Keratinocyte (primary cell): ENCODE data around the gene IFT25. TPM values are rescaled to one million over a fixed set of nuclear protein-coding genes. Genes with fewer than 3 reads are reported as not detected.

Experiments used
- DNase-seq: peaks from one replicate; pipeline ENCODE4 v3.0.0-alpha.2; 2011; ENCODE audit warnings: low read depth, missing footprints, low spot score
- FAIRE-seq: peaks from 2 replicates; lab custom pipeline; 2011; peaks lifted over from hg19 to GRCh38; lab: Jason Lieb, UNC
- H2AFZ ChIP-seq: 2 replicates; pipeline ENCODE4 v1.6.0; 2012; ENCODE audit warnings: low read length, control low read depth, inconsistent platforms; ENCODE audit not compliant: control insufficient read depth
- H3K27ac ChIP-seq: 2 replicates; pipeline ENCODE4 v1.5.1; 2011; ENCODE audit warnings: low read length; ENCODE audit not compliant: control insufficient read depth, insufficient read depth
- H3K27me3 ChIP-seq: 3 replicates; pipeline ENCODE4 v1.6.0; 2011; ENCODE audit warnings: low read length; ENCODE audit not compliant: control insufficient read depth, insufficient read depth; ENCODE audit errors: extremely low read depth
- H3K36me3 ChIP-seq, 2 experiments: 2 replicates in 1 of 2; 3 replicates in 1 of 2; pipeline ENCODE4 v1.5.1; 2011; ENCODE audit warnings: low read length in 2 of 2, mild to moderate bottlenecking in 1 of 2; ENCODE audit not compliant: control insufficient read depth in 2 of 2, insufficient read depth in 2 of 2; ENCODE audit errors: extremely low read depth in 1 of 2
- H3K4me1 ChIP-seq: 3 replicates; pipeline ENCODE4 v1.5.1; 2011; ENCODE audit warnings: low read length; ENCODE audit not compliant: control insufficient read depth, insufficient read depth; ENCODE audit errors: extremely low read depth
- H3K4me2 ChIP-seq: 3 replicates; pipeline ENCODE4 v1.6.0; 2011; ENCODE audit warnings: low read depth, low read length; ENCODE audit not compliant: control insufficient read depth, insufficient read depth; ENCODE audit errors: extremely low read depth
- H3K4me3 ChIP-seq, 3 experiments: fragments of 200-600 bp in 1 of 3; sonication (generic) in 1 of 3; 2 replicates in 2 of 3; 3 replicates in 1 of 3; pipeline ENCODE4 v1.5.1; 2011 to 2016; ENCODE audit warnings: low read length in 3 of 3, mild to moderate bottlenecking in 3 of 3, control low read depth in 2 of 3, inconsistent platforms in 1 of 3, low read depth in 1 of 3, mixed read lengths in 1 of 3, mixed run types in 1 of 3, moderate library complexity in 1 of 3; ENCODE audit not compliant: control insufficient read depth in 2 of 3, insufficient read depth in 2 of 3; ENCODE audit errors: extremely low read depth in 1 of 3
- H3K79me2 ChIP-seq: 2 replicates; pipeline ENCODE4 v1.6.0; 2012; ENCODE audit warnings: low read length; ENCODE audit not compliant: control insufficient read depth, insufficient read depth
- H3K9ac ChIP-seq: 3 replicates; pipeline ENCODE4 v1.6.0; 2011; ENCODE audit warnings: low read length; ENCODE audit not compliant: control insufficient read depth, insufficient read depth; ENCODE audit errors: extremely low read depth
- H3K9me1 ChIP-seq: 3 replicates; pipeline ENCODE4 v1.6.0; 2011; ENCODE audit warnings: low read length; ENCODE audit not compliant: control insufficient read depth, insufficient read depth; ENCODE audit errors: extremely low read depth
- H3K9me3 ChIP-seq: 2 replicates; pipeline ENCODE4 v1.5.1; 2012; ENCODE audit warnings: low read depth, low read length; ENCODE audit not compliant: control insufficient read depth
- H4K20me1 ChIP-seq: 3 replicates; pipeline ENCODE4 v1.6.0; 2011; ENCODE audit warnings: low read length; ENCODE audit not compliant: control insufficient read depth, insufficient read depth; ENCODE audit errors: extremely low read depth
- EZH2 ChIP-seq: IDR thresholded peaks from one replicate; pipeline ENCODE4 v1.6.1; 2012; ENCODE audit warnings: inconsistent platforms, mild to moderate bottlenecking, low read length, moderate library complexity
- dilution Hi-C: fragments of 300-500 bp; cut with MboI; formaldehyde crosslinking; loops from one replicate; pipeline ENCODE4 v1.7.0; 2020; ENCODE audit warnings: low sequenced_read_pairs; ENCODE audit not compliant: extremely low pct_ligation_motif_present
- polyA plus RNA-seq, 5 experiments: library from polyadenylated mRNA; depleted of rRNA in 3 of 5; stranded (reverse) in 3 of 5; stranded (forward) in 1 of 5; unstranded in 1 of 5; fragments of >200 nt; gene quantifications; 1 replicate in 1 of 5; 2 replicates in 3 of 5; 3 replicates in 1 of 5; pipeline versions ENCODE4 v1.2.1 to v1.2.3, GENCODE V29; 2011 to 2012; ENCODE audit warnings: missing spikeins in 2 of 5, low read depth in 1 of 5, low replicate concordance in 1 of 5

Gene IFT25
- polyA plus RNA-seq, 1 donor (not counting 4 experiments of a cell fraction or from before 2014, with no cell fraction given) = 64.3 TPM

GRCh38 chr1:53871773-53872484, 73.6 kb downstream of the IFT25 start:
- H2AFZ ChIP-seq = no peak overlapping the region
- no peak for DNase-seq
- H3K79me2 ChIP-seq = no peaks in the 10 kb centered on the region
- H3K27me3 ChIP-seq = no peaks in the 10 kb centered on the region
- no peaks in the 10 kb centered on the region for H3K4me1 ChIP-seq
- no peak overlapping the region for H3K9ac ChIP-seq
- H3K9me1 ChIP-seq = no peaks in the 10 kb centered on the region
- no peaks in the 10 kb centered on the region for H4K20me1 ChIP-seq
- no peak overlapping the region for H3K4me2 ChIP-seq
- no peak for FAIRE-seq
- H3K4me3 ChIP-seq = no peak overlapping the region
- dilution Hi-C loops = no loop called here
- H3K36me3 ChIP-seq = peaks cover 0 to 10% of the 10 kb centered on the region in 2 experiments
- H3K9me3 ChIP-seq = no peaks in the 10 kb centered on the region
- H3K27ac ChIP-seq = no peak overlapping the region
- TF ChIP-seq EZH2 = no peak

Other genes starting within 250 kb of the IFT25 start
- not detected in 3 replicates for gene GLIS1, start 206.5 kb downstream of the IFT25 start, polyA plus RNA-seq
- 24.5 to 36.1 TPM (median 30.5 TPM) in 3 replicates for gene NDC1, start 107.4 kb downstream of the IFT25 start, polyA plus RNA-seq
- gene YIPF1, start 55.9 kb downstream of the IFT25 start, polyA plus RNA-seq = 36.3 to 45.7 TPM (median 43.3 TPM) in 3 replicates
- not detected in 3 replicates for gene DIO1, start 51.5 kb downstream of the IFT25 start, polyA plus RNA-seq
- gene LRRC42, start 651 bp upstream of the IFT25 start, polyA plus RNA-seq = 45.7 to 70.6 TPM (median 61.8 TPM) in 3 replicates
- gene LDLRAD1, start 72.5 kb upstream of the IFT25 start, polyA plus RNA-seq = not detected in 3 replicates
- 188 to 399 TPM (median 342 TPM) in 3 replicates for gene TMEM59, start 107.5 kb upstream of the IFT25 start, polyA plus RNA-seq
- 3.5 to 5.2 TPM (median 4.3 TPM) in 3 replicates for gene TCEANC2, start 107.9 kb upstream of the IFT25 start, polyA plus RNA-seq
- gene CDCP2, start 207.3 kb upstream of the IFT25 start, polyA plus RNA-seq = not detected in 3 replicates